Measurements from ENCODE around the gene MAN2B1.

Gene MAN2B1

GRCh38 chr19:12611361-12611699, 55.2 kb downstream of the MAN2B1 start:
- DNase-seq (ENCODE audit: low spot score), result no peak

GRCh38 chr19:12610540-12611360, 55.8 kb downstream of the MAN2B1 start, which contains the start of the genes ZNF490 and ZNF791:
TSS of gene ZNF490 (minus strand) at chr19:12610813. CDS start at chr19:12610680, 133 bp downstream.
TSS of gene ZNF791 (plus strand) at chr19:12610920. CDS start at chr19:12611080, 160 bp downstream.
- peak; percentile 95 for DNase-seq (ENCODE audit: low spot score)

GRCh38 chr19:12607631-12608030, 58.9 kb downstream of the MAN2B1 start:
- no peak for DNase-seq (ENCODE audit: low spot score)

GRCh38 chr19:12606796-12607195, 59.7 kb downstream of the MAN2B1 start:
- no peak for DNase-seq (ENCODE audit: low spot score)

GRCh38 chr19:12603714-12604113, 62.8 kb downstream of the MAN2B1 start:
- DNase-seq (ENCODE audit: low spot score), result no peak

GRCh38 chr19:12597594-12597993, 68.9 kb downstream of the MAN2B1 start:
- DNase-seq (ENCODE audit: low spot score), result no peak

GRCh38 chr19:12596927-12597548, 69.5 kb downstream of the MAN2B1 start:
- no peak for DNase-seq (ENCODE audit: low spot score)
